Effector CD4-positive, alpha-beta T cell (primary cell): ENCODE measurements around the gene C16orf92.

Source experiments
- DNase-seq: peaks from one replicate; pipeline ENCODE4 v3.0.0-alpha.2; 2020

The C16orf92 gene

DNA sequence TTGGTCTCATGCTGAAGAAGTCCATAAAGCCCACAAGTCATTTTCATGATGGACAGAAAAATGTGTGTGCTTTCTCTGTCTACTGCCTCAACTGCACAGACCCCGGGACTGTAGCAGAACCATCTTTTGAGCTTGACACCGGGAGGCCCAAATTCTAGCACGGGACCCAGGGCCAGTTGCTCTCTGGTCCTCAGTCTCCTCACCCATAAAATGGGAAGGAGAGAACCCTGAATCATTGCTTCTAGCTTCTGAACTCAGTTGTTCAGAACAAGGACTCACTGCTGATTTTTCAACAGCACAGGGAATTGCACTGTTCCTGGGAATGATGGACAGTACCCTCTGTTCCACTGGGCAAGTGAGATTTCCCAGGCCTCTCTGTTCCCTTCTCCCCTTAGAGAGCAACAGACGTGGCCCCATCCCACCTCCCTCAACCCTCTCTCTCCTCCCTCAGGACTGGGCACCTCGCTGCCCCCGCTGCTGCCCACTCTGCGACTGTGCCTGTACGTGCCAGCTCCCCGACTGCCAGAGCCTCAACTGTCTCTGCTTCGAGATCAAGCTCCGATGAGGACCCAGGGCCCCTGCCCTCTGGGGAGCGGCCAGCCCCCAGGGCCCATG lies 40.4 kb downstream of the C16orf92 start:
- DNase-seq = no peak

DNA sequence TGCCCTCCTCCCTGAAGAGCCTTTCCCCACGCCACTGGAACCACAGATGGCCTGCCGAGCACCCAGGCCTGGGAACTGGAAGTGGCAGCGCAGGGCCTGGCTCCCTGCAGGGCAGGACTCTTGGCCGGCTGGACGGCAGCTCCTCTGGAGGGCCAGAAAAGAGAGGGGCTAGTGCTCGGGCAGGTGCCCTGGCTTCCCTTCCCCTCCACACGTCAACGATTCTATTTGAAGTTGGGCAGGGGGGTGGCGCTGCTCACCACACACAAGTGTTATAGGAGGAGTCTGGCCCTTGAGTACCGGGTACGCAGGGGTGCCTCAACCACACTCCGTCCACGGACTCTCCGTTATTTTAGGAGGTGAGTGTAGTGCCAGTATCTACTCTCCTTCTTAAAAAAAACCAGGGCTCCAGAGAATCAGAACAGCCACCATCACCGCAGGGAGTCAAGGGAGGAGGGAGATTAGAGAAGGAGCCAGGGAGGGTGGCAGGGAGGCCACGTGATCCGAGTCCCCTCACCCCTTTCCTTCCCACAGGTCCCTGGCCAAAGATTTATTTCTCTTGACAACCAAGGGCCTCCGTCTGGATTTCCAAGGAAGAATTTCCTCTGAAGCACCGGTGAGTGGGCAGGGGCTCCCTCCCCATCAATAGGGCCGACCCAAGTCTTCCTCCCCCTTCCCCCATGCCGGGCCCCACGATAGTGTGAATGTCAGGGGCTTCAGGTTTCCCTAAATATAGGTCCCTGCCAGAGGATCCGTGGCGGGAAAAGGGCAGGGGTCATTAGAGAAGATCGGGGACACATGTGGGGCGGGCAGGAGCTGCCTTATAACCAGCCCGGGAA lies 41.1 kb downstream of the C16orf92 start:
- peak; percentile 46 for DNase-seq

DNA sequence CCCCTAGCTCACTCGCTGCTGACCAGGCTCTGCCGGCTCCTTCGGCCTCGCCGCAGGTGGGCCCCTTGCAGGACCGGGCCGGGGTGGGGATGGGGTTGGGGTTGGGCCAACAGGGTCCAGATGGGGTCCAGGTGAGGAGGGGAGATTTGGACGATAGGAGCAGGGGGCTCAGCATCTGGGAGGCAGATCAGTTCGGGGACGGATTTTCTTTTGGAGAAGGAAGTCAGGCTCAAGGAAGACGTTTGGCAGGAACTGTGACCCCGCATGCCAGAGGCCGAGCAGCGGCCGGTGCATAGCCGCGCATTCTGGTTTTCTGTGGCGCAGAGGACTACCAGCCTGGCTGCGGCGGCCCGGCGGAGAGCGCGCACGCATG lies 41.7 kb downstream of the C16orf92 start:
- DNase-seq = no peak

DNA sequence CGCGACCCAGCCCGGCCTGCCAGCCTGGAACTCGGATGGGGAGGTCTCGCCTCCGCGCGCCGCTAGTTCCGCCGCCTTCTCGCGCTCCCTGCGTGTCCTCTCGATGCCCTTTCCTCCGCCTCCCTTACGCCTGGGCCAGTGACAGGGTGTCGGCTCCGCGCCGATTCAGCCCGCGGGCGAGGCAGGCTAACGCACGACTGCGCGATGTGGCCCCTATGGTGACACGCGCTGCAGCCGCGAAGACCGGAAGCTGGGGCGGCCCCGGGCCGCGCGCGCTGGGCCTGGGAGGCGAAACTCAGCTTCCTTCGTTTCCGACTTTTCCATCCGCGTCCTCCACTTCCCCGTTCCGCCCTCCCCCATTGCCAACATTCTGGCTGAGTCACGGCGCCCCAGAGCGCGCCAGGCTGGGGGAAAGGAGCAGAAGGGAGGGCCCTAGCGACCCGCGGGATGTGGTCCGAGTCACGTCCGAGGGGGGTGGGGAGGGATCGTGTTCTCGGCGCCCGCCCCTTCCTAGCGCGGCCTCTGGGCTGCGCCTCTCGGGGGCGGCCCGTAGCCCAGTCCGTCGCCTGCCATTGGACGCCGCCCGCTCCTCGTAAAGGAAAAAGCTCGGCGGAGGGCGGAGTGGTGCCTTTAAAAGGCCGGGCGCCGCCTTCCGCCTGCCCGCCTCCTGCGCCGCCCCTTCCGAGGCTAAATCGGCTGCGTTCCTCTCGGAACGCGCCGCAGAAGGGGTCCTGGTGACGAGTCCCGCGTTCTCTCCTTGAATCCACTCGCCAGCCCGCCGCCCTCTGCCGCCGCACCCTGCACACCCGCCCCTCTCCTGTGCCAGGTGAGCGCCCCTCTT lies 42.3 kb downstream of the C16orf92 start, which contains the start of gene ALDOA:
TSS of gene ALDOA (plus strand) at position 659 of the 841 bp plus-strand sequence. CDS start 1,138 bp downstream, outside the sequence.
- peak; percentile 90 for DNase-seq

DNA sequence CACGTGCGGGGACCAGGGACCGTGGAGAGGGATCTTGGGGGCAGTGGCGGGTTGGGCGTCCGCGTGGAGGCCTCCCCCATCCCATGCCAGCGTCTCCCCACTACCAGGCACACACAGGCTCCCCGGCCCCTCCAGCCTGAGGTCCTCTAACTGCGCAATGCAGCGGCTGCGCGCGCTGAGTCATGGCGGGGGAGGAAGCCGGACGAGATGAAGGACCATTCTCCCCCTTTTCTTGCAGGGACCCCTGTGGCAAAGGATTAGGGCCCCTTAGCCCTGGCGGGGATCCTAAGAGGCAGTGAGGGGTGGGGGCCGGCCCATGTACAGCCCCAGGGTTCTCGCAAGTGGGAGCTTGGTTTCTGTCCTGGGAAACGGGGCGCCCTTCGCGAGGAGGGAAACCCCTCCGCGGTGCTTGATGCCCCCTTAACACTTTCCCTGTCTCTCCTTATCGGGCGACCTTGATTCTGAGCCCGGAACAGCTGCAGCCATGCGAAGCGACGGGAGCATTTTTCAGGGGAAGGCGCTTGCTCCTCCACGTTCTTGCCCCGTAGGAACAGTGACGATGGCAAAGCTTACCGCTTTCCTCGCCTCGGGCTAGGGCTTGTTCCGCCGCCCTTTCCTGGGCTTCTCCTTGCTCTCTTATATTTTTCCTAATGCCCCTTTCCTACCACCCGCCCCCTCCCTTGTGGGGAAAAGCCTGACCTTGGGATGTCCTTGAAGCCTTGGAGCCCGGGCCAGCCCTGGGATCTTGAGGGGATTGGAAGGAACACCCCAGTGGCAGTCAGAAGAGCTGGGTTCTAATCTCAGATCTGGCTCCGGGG lies 43.2 kb downstream of the C16orf92 start:
- peak; percentile 23 for DNase-seq

DNA sequence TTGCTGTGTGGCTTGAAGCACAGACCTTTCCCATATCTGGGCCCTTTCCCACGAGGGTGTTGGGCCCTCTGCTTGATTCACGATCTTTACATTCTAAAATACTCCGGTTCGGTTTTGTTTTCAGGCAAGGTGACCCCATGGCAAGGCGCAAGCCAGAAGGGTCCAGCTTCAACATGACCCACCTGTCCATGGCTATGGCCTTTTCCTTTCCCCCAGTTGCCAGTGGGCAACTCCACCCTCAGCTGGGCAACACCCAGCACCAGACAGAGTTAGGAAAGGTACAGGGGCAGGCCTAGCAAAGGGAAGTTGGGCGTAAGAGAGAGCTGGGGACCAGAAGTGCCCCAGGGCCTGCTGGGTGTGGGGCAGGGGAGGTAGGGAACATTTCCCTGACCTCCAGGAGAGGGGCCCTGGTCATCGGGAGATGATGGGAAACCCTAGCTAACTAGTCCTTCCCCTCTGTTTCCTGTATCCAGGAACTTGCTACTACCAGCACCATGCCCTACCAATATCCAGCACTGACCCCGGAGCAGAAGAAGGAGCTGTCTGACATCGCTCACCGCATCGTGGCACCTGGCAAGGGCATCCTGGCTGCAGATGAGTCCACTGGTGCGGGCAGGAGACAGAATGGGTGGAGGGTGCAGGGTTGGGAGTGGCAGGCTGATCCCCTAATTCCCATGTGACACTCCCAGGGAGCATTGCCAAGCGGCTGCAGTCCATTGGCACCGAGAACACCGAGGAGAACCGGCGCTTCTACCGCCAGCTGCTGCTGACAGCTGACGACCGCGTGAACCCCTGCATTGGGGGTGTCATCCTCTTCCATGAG lies 44.0 kb downstream of the C16orf92 start:
- DNase-seq = no peak

DNA sequence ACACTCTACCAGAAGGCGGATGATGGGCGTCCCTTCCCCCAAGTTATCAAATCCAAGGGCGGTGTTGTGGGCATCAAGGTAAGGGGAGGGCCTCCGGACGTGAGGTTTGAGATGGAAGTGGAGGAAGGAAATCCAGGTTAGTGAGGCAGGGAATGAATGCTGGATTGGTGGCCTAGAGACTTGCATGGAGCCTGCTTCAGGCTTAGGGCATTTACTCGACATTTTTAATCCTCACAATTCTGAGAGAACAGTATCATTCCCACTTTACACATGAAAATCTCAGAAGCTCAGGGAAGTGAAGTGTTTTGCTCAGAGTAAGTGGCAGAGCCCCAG lies 44.6 kb downstream of the C16orf92 start:
- no peak for DNase-seq

DNA sequence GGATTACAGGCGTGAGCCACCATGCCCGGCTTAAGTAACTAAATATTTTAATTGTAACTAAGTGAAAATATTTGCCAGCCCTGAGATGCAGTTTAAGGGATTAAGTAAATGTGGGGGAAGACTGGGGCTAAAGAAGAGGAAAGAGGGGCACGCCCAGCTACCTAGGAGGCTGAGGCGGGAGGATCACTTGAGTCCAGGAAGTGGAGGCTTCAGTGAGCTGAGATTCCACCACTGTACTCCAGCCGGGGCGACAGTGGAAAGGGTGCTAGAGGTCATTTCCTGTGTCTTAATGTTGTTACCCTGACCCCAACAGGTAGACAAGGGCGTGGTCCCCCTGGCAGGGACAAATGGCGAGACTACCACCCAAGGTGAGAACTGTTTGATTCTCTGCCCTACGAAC lies 45.3 kb downstream of the C16orf92 start:
- DNase-seq = no peak

DNA sequence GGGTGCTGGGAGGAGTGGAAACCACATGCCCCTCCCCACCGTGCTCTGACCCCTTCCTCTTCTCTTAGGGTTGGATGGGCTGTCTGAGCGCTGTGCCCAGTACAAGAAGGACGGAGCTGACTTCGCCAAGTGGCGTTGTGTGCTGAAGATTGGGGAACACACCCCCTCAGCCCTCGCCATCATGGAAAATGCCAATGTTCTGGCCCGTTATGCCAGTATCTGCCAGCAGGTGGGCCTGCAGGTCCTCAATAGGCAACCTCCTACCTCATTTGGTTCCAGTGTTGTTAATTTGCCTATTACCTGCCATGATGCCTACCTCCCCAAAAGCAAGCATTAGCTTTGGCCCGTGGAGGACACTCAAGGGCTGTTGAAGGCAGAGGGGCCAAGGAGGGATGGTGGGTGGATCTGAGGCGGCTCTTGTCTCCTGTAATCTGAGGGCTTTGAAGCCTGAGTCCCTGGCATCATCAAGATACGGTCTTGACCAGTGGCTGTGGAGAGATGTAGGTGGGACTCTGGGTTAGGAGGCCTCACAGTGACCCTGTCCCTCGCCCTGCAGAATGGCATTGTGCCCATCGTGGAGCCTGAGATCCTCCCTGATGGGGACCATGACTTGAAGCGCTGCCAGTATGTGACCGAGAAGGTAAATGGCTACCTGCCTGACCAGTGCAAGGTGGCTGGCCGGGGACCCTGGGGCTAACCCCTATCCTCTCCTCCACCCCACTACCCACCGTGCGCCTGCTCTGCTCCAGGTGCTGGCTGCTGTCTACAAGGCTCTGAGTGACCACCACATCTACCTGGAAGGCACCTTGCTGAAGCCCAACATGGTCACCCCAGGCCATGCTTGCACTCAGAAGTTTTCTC lies 46.0 kb downstream of the C16orf92 start:
- peak; percentile 57 for DNase-seq

DNA sequence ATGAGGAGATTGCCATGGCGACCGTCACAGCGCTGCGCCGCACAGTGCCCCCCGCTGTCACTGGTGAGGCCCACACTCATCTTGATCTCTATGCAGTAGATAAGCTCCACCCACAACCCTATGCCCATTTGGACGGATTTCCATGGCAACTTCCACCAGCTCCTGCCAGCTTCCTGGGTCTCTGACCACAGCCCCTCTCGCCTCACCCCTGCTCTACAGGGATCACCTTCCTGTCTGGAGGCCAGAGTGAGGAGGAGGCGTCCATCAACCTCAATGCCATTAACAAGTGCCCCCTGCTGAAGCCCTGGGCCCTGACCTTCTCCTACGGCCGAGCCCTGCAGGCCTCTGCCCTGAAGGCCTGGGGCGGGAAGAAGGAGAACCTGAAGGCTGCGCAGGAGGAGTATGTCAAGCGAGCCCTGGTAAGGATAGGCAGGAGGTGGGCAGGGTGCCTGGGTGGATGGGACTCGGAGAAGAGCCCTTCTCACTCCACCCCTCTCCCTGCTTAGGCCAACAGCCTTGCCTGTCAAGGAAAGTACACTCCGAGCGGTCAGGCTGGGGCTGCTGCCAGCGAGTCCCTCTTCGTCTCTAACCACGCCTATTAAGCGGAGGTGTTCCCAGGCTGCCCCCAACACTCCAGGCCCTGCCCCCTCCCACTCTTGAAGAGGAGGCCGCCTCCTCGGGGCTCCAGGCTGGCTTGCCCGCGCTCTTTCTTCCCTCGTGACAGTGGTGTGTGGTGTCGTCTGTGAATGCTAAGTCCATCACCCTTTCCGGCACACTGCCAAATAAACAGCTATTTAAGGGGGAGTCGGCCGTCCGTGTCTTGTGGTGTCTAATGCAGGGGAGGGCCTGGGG lies 46.8 kb downstream of the C16orf92 start:
- DNase-seq = no peak

DNA sequence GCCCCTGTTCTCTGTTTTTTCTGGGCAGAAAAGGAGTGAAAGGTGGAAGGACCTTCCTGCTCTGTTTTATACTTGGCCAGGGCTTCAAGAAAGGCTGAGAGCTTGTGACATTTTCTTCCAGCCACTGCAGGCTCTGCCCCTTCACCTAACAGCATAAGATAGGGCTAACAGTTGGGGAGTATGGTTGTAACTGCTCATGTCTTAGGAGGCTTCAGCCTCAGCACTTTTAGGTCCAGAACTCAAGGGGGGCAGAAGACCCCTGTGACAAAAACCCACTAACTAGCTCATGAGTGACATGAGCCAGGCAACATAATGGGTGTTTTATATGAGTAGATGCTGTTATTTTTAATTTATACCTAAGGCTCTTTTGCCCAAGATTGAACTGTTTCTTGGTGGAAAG lies 47.5 kb downstream of the C16orf92 start:
- DNase-seq = no peak
